ENCODE measurements around the gene MRPS10. TPM values are rescaled to one million over a fixed set of nuclear protein-coding genes. Genes with fewer than 3 reads are reported as not detected.
"Not testable (repeated sequence)": the region's sequence is repeated elsewhere in the genome, so short reads cannot be mapped to it uniquely, and the experiment has no call there.

MRPS10 gene
- total and polyA plus RNA-seq, 7 donors: 27.7 to 41.4 (median 33.0) TPM

DNA sequence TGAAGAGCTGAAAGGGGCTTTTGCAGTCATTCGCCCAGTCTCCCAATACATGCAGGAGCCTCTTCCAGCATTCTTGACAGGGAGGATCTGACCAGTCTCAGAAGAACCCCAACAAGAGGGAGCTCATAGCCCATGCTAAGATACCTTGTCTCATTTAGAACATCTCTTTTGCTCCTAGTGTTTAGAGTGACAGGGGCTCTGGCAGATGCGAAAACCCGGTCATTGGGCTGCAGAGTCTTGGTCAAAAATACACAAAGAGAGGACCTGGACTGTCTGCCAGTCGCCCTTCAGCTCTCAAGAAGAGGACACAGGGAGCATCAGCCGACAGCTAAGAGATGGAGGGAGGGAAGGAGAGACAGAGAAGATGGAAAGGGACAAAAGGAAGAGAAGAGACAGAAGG lies 23.6 kb downstream of the MRPS10 start:
- H3K27ac ChIP-seq: no peak overlapping the region
- no peaks in the 10 kb centered on the region for H3K27me3 ChIP-seq
- no peak for DNase-seq
- H3K9me3 ChIP-seq: no peaks in the 10 kb centered on the region
- no peak overlapping the region for H3K4me3 ChIP-seq
- TF ChIP-seq, protein P1, sequence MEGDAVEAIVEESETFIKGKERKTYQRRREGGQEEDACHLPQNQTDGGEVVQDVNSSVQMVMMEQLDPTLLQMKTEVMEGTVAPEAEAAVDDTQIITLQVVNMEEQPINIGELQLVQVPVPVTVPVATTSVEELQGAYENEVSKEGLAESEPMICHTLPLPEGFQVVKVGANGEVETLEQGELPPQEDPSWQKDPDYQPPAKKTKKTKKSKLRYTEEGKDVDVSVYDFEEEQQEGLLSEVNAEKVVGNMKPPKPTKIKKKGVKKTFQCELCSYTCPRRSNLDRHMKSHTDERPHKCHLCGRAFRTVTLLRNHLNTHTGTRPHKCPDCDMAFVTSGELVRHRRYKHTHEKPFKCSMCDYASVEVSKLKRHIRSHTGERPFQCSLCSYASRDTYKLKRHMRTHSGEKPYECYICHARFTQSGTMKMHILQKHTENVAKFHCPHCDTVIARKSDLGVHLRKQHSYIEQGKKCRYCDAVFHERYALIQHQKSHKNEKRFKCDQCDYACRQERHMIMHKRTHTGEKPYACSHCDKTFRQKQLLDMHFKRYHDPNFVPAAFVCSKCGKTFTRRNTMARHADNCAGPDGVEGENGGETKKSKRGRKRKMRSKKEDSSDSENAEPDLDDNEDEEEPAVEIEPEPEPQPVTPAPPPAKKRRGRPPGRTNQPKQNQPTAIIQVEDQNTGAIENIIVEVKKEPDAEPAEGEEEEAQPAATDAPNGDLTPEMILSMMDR (IDR thresholded peaks at IDR 0.05): no peak
- TF ChIP-seq POLR2AphosphoS5 (IDR thresholded peaks at IDR 0.05) (no peak), EP300 (IDR thresholded peaks at IDR 0.05) (no peak), POLR2A (IDR thresholded peaks at IDR 0.05) (no peak)
- 91% methylated on average over 5 of the region's 5 CpGs for WGBS, 2 donors
- intact Hi-C loops (cut with DNase I): no loop called here
- H3K4me1 ChIP-seq: peaks cover 0 to 11% (median 3%) of the 10 kb centered on the region in 4 donors
- H3K36me3 ChIP-seq: no peaks in the 10 kb centered on the region

DNA sequence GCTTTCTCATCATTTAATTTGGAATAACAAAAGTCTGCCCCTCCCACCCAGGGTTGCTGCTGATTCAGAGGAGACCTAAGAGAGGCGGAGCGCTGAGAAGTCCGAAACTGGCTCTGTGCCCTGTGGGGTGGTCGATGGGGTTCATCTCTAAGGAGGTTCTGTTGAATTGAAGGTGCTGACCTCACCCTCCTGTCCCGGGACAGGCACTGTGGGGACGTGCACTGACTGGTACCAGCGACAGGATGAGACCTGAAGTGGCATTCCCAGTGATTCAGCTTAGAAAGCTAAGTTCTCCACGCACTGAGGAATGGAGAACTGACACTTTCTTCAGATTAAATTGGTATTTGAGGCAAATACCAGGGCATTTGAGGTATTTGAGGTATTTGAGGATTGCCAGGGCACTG lies 24.2 kb downstream of the MRPS10 start:
- WGBS, 2 donors: 74 to 77% methylated on average over 8 of the region's 8 CpGs
- intact Hi-C loops (cut with DNase I): no loop called here
- DNase-seq: no peak
- Histone ChIP-seq H3K27ac (no peak overlapping the region), H3K36me3 (no peaks in the 10 kb centered on the region), H3K9me3 (no peaks in the 10 kb centered on the region), H3K4me1 (peaks cover 0 to 10% (median 3%) of the 10 kb centered on the region in 4 donors), H3K27me3 (no peaks in the 10 kb centered on the region), H3K4me3 (no peak overlapping the region)
- TF ChIP-seq, protein P1 (IDR thresholded peaks at IDR 0.05): no peak
- TF ChIP-seq POLR2A (IDR thresholded peaks at IDR 0.05) (no peak), EP300 (IDR thresholded peaks at IDR 0.05) (no peak), POLR2AphosphoS5 (IDR thresholded peaks at IDR 0.05) (no peak)

DNA sequence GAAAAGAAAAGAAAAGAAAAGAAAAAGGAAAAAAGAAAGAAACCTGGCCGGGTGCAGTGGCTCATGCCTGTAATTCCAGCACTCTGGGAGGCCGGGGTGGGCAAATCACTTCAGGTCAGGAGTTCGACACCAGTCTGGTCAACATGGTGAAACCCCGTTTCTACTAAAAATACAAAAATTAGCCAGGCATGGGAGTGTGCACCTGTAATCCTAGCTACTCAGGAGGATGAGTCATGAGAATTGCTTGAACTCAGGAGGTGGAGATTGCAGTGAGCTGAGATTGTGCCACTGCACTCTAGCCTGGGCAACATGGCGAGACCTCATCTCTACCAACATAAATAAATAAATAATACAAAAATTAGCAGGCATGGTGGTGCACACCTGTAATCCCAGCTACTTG lies 25.3 kb downstream of the MRPS10 start:
- DNase-seq; H3K4me1 ChIP-seq; H3K4me3 ChIP-seq; H3K9me3 ChIP-seq; intact Hi-C loops (cut with DNase I); H3K27me3 ChIP-seq; H3K36me3 ChIP-seq; H3K27ac ChIP-seq: not testable (repeated sequence)
- WGBS, 2 donors: 96 to 97% methylated on average over 5 of the region's 5 CpGs

DNA sequence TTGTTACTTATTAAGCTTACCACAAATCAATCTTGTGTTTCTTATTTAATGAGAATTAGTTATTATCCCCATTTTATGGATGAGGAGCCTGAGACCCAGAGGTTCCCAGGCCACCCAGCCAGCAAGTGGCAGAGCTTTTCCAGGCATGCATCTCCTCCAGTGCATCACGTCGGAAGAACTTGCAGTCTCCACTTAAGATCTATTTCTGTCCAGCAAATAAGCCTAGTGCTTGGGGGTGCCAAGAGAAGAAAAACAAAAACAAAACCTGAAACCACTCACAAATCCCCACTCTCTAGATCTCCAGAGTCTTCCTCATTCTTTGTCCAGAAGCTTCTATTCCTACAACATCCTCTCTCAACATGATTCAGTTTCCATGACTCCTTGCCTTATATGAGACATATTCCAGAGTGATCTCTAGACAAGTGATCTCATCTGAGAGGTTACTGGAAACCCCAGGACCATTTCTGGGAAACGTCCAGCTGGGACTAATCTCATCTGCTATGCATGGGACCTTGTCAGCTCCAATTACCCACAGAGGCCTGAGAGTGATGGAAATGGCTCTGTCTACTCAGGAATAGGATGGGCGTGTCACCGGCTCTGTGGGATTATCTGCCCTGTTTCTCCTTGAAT lies 27.0 kb downstream of the MRPS10 start:
- Histone ChIP-seq H3K9me3 (no peaks in the 10 kb centered on the region), H3K4me1 (no peaks in the 10 kb centered on the region), H3K36me3 (no peaks in the 10 kb centered on the region), H3K27me3 (no peaks in the 10 kb centered on the region), H3K27ac (no peak overlapping the region), H3K4me3 (no peak overlapping the region)
- WGBS, 2 donors: 76 to 81% methylated on average over 5 of the region's 5 CpGs
- TF ChIP-seq POLR2A (IDR thresholded peaks at IDR 0.05) (no peak), EP300 (IDR thresholded peaks at IDR 0.05) (no peak), POLR2AphosphoS5 (IDR thresholded peaks at IDR 0.05) (no peak)
- TF ChIP-seq, protein P1 (IDR thresholded peaks at IDR 0.05): no peak
- DNase-seq: no peak
- intact Hi-C loops (cut with DNase I): no loop called here

DNA sequence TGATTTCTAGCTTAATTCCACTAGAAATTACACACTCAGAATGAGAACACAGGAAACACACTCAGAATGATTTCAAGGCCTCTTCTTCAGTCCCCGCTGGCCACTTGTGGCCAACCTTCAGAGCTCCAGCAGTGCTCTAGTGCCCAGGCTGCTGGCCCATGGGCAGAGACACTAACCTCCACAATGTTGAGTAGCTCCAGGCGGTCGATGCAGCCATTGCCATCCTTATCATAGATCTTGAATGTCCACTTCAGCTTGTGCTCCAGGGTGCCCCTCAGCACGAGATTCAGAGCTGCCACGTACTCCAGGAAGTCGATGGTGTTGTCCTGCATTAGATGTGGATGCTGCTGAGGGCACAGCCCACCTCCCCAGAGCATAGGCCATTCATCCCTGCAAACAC lies 29.3 kb downstream of the MRPS10 start:
- no peak overlapping the region for H3K4me3 ChIP-seq
- DNase-seq: no peak
- H3K4me1 ChIP-seq: no peaks in the 10 kb centered on the region
- 76 to 94% methylated on average over 6 of the region's 6 CpGs for WGBS, 2 donors
- H3K9me3 ChIP-seq: no peaks in the 10 kb centered on the region
- no peaks in the 10 kb centered on the region for H3K36me3 ChIP-seq
- no peak overlapping the region for H3K27ac ChIP-seq
- TF ChIP-seq EP300 (IDR thresholded peaks at IDR 0.05) (no peak), POLR2A (IDR thresholded peaks at IDR 0.05) (no peak), POLR2AphosphoS5 (IDR thresholded peaks at IDR 0.05) (no peak)
- TF ChIP-seq, protein P1 (IDR thresholded peaks at IDR 0.05): no peak
- intact Hi-C loops (cut with DNase I): no loop called here
- no peaks in the 10 kb centered on the region for H3K27me3 ChIP-seq
